ENCODE data around the gene CFHR5.
A peak's percentile ranks its signal among the peaks of the same experiment; 100 is the strongest.
"Not testable (repeated sequence)": the region's sequence is repeated elsewhere in the genome, so short reads cannot be mapped to it uniquely, and the experiment has no call there.

CFHR5 gene

GRCh38 chr1:196977278-196977677 is at the start of gene CFHR5:
CFHR5 (plus strand) TSS chr1:196977556; CDS start chr1:196977665, 109 bp downstream.
- no peak for DNase-seq

- DNase-seq, result not testable (repeated sequence)
Measured at GRCh38 chr1:196932853-196933252, 44.5 kb upstream of the CFHR5 start.

- no peak for DNase-seq
Measured at GRCh38 chr1:196933531-196934189, 43.7 kb upstream of the CFHR5 start.

- peak; percentile 10 for DNase-seq
Measured at GRCh38 chr1:196941474-196941873, 35.9 kb upstream of the CFHR5 start.

- DNase-seq, result not testable (repeated sequence)
Measured at GRCh38 chr1:196943568-196943967, 33.8 kb upstream of the CFHR5 start, which contains the start of gene CFHR2. CFHR2 (plus strand) TSS chr1:196943738; CDS start chr1:196943881, 143 bp downstream.

GRCh38 chr1:196951711-196952394 is 25.5 kb upstream of the CFHR5 start:
- DNase-seq, result no peak

- no peak for DNase-seq
Measured at GRCh38 chr1:196954778-196955177, 22.6 kb upstream of the CFHR5 start.

GRCh38 chr1:196955926-196956325 is 21.4 kb upstream of the CFHR5 start:
- DNase-seq, result no peak

- DNase-seq, result no peak
Measured at GRCh38 chr1:196960854-196961253, 16.5 kb upstream of the CFHR5 start.

GRCh38 chr1:196970182-196970581 is 7.2 kb upstream of the CFHR5 start:
- no peak for DNase-seq

- no peak for DNase-seq
Measured at GRCh38 chr1:196976278-196976677, 1.1 kb upstream of the CFHR5 start.

- no peak for DNase-seq
Measured at GRCh38 chr1:196980859-196981258, 3.5 kb downstream of the CFHR5 start.

- DNase-seq, result not testable (repeated sequence)
Measured at GRCh38 chr1:196982247-196982646, 4.9 kb downstream of the CFHR5 start.

- peak; percentile 85 for DNase-seq
Measured at GRCh38 chr1:196991919-196992651, 14.7 kb downstream of the CFHR5 start.

GRCh38 chr1:196993916-196994315 is 16.6 kb downstream of the CFHR5 start:
- DNase-seq, result no peak

- DNase-seq, result no peak
Measured at GRCh38 chr1:196997423-196997822, 20.1 kb downstream of the CFHR5 start.

GRCh38 chr1:197001828-197002227 is 24.5 kb downstream of the CFHR5 start:
- no peak for DNase-seq

- DNase-seq, result no peak
Measured at GRCh38 chr1:197003132-197003531, 25.8 kb downstream of the CFHR5 start.

- no peak for DNase-seq
Measured at GRCh38 chr1:197008861-197009260, 31.5 kb downstream of the CFHR5 start.

GRCh38 chr1:197011614-197012013 is 34.3 kb downstream of the CFHR5 start:
- no peak for DNase-seq

GRCh38 chr1:197013234-197013633 is 35.9 kb downstream of the CFHR5 start:
- DNase-seq, result no peak

GRCh38 chr1:197016751-197017150 is 39.4 kb downstream of the CFHR5 start:
- no peak for DNase-seq

- no peak for DNase-seq
Measured at GRCh38 chr1:197017558-197018146, 40.3 kb downstream of the CFHR5 start.

Measured in NCI-H510A treated with DMSO at 0.1 percent for 48 hours (cell line).